ENCODE results near the gene SLC25A40.
"Not testable (repeated sequence)": the region's sequence is repeated elsewhere in the genome, so short reads cannot be mapped to it uniquely, and the experiment has no call there.

Gene SLC25A40

DNA sequence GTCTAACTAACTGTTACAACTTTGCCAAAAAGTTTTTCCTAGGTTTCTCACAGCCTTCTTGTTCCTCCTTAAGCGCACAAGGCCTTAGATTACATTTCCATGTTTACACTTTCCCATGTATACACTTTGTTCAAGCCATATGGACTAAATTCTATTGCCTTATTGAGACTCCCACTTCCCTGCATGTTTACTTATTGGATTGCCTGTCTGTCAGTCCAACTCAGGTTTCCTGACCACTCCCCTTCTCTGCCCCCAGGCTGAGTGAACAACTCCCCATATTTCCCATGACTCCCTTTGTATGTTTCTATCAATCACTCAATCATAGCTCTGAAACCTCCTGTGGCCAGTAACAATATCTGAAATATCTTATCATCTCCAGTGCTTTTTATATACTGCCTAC lies 43.0 kb downstream of the SLC25A40 start:
- TF ChIP-seq CTCF (IDR thresholded peaks at IDR 0.05; ENCODE audit: low read length, missing control alignments): no peak
- H3K4me3 ChIP-seq (replicated peaks; ENCODE audit: low read depth, low read length): no peak overlapping the region
- DNase-seq (ENCODE audit: low read depth): no peak

- no peak for DNase-seq (ENCODE audit: low read depth)
- no peak overlapping the region for H3K4me3 ChIP-seq (replicated peaks; ENCODE audit: low read depth, low read length)
- TF ChIP-seq CTCF (IDR thresholded peaks at IDR 0.05; ENCODE audit: low read length, missing control alignments): no peak
Measured at GRCh38 chr7:87831097-87831496, 45.1 kb downstream of the SLC25A40 start.

DNA sequence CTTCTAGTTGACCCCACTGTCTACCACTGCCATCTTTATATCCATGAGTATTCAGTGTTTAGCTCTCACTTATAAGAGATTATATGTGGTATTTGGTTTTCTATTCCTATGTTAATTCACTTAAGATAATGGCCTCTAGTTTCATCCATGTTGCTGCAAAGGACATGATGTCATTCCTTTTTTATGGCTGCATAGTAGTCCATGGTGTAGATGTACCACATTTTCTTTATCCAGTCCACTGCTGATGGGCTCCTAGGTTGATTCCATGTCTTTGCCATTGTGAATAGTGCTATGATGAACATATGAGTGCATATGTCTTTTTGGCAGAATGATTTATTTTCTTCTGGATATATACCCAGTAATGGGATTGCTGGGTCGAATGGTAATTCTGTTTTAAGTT lies 47.8 kb downstream of the SLC25A40 start:
- not testable (repeated sequence) for DNase-seq (ENCODE audit: low read depth)

GRCh38 chr7:87825369-87825768 lies 50.8 kb downstream of the SLC25A40 start:
- not testable (repeated sequence) for DNase-seq (ENCODE audit: low read depth)

More for the DNA sequence above, 47.8 kb downstream of the SLC25A40 start:
- not testable (repeated sequence) for H3K4me3 ChIP-seq (replicated peaks; ENCODE audit: low read depth, low read length)

DNA sequence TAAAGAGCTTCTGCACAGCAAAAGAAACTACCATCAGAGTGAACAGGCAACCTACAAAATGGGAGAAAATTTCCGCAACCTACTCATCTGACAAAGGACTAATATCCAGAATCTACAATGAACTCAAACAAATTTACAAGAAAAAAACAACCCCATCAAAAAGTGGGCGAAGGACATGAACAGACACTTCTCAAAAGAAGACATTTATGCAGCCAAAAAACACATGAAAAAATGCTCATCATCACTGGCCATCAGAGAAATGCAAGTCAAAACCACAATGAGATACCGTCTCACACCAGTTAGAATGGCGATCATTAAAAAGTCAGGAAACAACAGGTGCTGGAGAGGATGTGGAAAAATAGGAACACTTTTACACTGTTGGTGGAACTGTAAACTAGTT lies 54.1 kb downstream of the SLC25A40 start:
- H3K4me3 ChIP-seq (replicated peaks; ENCODE audit: low read depth, low read length); DNase-seq (ENCODE audit: low read depth): not testable (repeated sequence)

More at GRCh38 chr7:87825369-87825768, 50.8 kb downstream of the SLC25A40 start:
- H3K4me3 ChIP-seq (replicated peaks; ENCODE audit: low read depth, low read length): not testable (repeated sequence)

- no peak for DNase-seq (ENCODE audit: low read depth)
- H3K4me3 ChIP-seq (replicated peaks; ENCODE audit: low read depth, low read length): no peak overlapping the region
- no peak for TF ChIP-seq CTCF (IDR thresholded peaks at IDR 0.05; ENCODE audit: low read length, missing control alignments)
Measured at GRCh38 chr7:87818336-87818735, 57.8 kb downstream of the SLC25A40 start.

GRCh38 chr7:87816389-87816788 lies 59.8 kb downstream of the SLC25A40 start:
- H3K4me3 ChIP-seq (replicated peaks; ENCODE audit: low read depth, low read length): no peak overlapping the region
- no peak for DNase-seq (ENCODE audit: low read depth)
- no peak for TF ChIP-seq CTCF (IDR thresholded peaks at IDR 0.05; ENCODE audit: low read length, missing control alignments)

GRCh38 chr7:87810726-87811125 lies 65.4 kb downstream of the SLC25A40 start:
- no peak for DNase-seq (ENCODE audit: low read depth)
- no peak overlapping the region for H3K4me3 ChIP-seq (replicated peaks; ENCODE audit: low read depth, low read length)
- no peak for TF ChIP-seq CTCF (IDR thresholded peaks at IDR 0.05; ENCODE audit: low read length, missing control alignments)

- H3K4me3 ChIP-seq (replicated peaks; ENCODE audit: low read depth, low read length): no peak overlapping the region
- no peak for TF ChIP-seq CTCF (IDR thresholded peaks at IDR 0.05; ENCODE audit: low read length, missing control alignments)
- DNase-seq (ENCODE audit: low read depth): no peak
Measured at GRCh38 chr7:87810130-87810529, 66.0 kb downstream of the SLC25A40 start.

Data from fibroblast of pulmonary artery (primary cell).